Caco-2 (cell line): ENCODE data around the gene PDE6C. TPM values are rescaled to one million over a fixed set of nuclear protein-coding genes. Genes with fewer than 3 reads are reported as not detected.
A peak's percentile ranks its signal among the peaks of the same experiment; 100 is the strongest.

Source experiments
- BruUV-seq: library from RNA; stranded (reverse); fragments of 400-500 nt; replicated peaks from 2 replicates; lab custom pipeline; 2021; lab: Mats Ljungman, UMichigan
- CTCF ChIA-PET: fragments of 300-600 bp; sonication (Branson Sonifier 250); formaldehyde crosslinking; loops from one replicate; lab custom pipeline; 2022; ENCODE audit warnings: antibody characterized with exemption; lab: Charles Lee
- POLR2A ChIA-PET: fragments of 300-600 bp; sonication (Branson Sonifier 250); formaldehyde crosslinking; loops from one replicate; lab custom pipeline; 2022; ENCODE audit warnings: antibody characterized with exemption; lab: Charles Lee
- DNase-seq, 2 experiments: peaks; one replicate each; pipeline versions ENCODE4 v3.0.0 to v3.0.0-alpha.2; 2020 to 2022
- H3K27me3 ChIP-seq: replicated peaks from 2 replicates; pipeline ENCODE4 v1.6.0; 2011; ENCODE audit warnings: low read length; ENCODE audit not compliant: control insufficient read depth, insufficient read depth
- H3K36me3 ChIP-seq: 2 replicates; pipeline ENCODE4 v1.5.1; 2011; ENCODE audit warnings: low read length; ENCODE audit not compliant: control insufficient read depth, insufficient read depth
- H3K4me1 ChIP-seq: fragments of 250-450 bp; sonication (Bioruptor Pico); 2 replicates; pipeline ENCODE4 v1.5.1; 2020; ENCODE audit warnings: mild to moderate bottlenecking
- H3K4me3 ChIP-seq: 2 replicates; pipeline ENCODE4 v1.5.1; 2011; ENCODE audit warnings: low read depth, mild to moderate bottlenecking, control low read depth, low read length
- H3K9me3 ChIP-seq: fragments of 250-450 bp; sonication (Bioruptor Pico); 2 replicates; pipeline ENCODE4 v1.5.1; 2020; ENCODE audit warnings: mild to moderate bottlenecking, moderate library complexity
- H3K27ac Mint-ChIP-seq: one replicate; pipeline ENCODE4 v1.8.0; 2022; ENCODE audit warnings: mixed read lengths; ENCODE audit not compliant: unreplicated experiment
- H3K27me3 Mint-ChIP-seq: one replicate; pipeline ENCODE4 v1.8.0; 2022; ENCODE audit warnings: mixed read lengths; ENCODE audit not compliant: insufficient read depth, unreplicated experiment
- H3K36me3 Mint-ChIP-seq: one replicate; pipeline ENCODE4 v1.8.0; 2022; ENCODE audit warnings: mild to moderate bottlenecking, mixed read lengths; ENCODE audit not compliant: insufficient read depth, unreplicated experiment
- H3K4me1 Mint-ChIP-seq: one replicate; pipeline ENCODE4 v1.8.0; 2022; ENCODE audit warnings: low read depth, mixed read lengths; ENCODE audit not compliant: unreplicated experiment
- H3K4me3 Mint-ChIP-seq: one replicate; pipeline ENCODE4 v1.8.0; 2022; ENCODE audit warnings: mild to moderate bottlenecking, moderate library complexity, mixed read lengths; ENCODE audit not compliant: unreplicated experiment
- H3K9me3 Mint-ChIP-seq: one replicate; pipeline ENCODE4 v1.8.0; 2022; ENCODE audit warnings: mixed read lengths; ENCODE audit not compliant: unreplicated experiment
- CTCF ChIP-seq, 2 experiments: fragments of 200-600 bp in 1 of 2; IDR thresholded peaks; 1 replicate in 1 of 2; 2 replicates in 1 of 2; pipeline versions ENCODE4 v1.5.1 to v1.8.0; 2011 to 2022; ENCODE audit warnings: antibody characterized with exemption in 1 of 2, control low read depth in 1 of 2, inconsistent platforms in 1 of 2, low read depth in 1 of 2, low read length in 1 of 2, mild to moderate bottlenecking in 1 of 2, moderate library complexity in 1 of 2; ENCODE audit not compliant: insufficient read depth in 1 of 2, severe bottlenecking in 1 of 2, unreplicated experiment in 1 of 2
- intact Hi-C: fragments of 100-400 bp; cut with micrococcal nuclease; formaldehyde crosslinking; loops from one replicate; pipeline ENCODE4 v1.10.0; 2022; ENCODE audit not compliant: unreplicated experiment
- total RNA-seq: library from RNA; stranded (reverse); gene quantifications from 2 replicates; pipeline ENCODE4 v1.2.3, GENCODE V29; 2022

Gene PDE6C
- total RNA-seq, 1 experiment from 2014 or later = not detected

GRCh38 chr10:93613126-93613525 is 789 bp downstream of the PDE6C start:
- DNase-seq = no peak
- H3K4me3 ChIP-seq = no peak overlapping the region
- CTCF ChIA-PET = no interaction called here
- H3K4me1 ChIP-seq = no peaks in the 10 kb centered on the region
- no peak for TF ChIP-seq CTCF (IDR thresholded peaks at IDR 0.05; ENCODE audit: insufficient read depth in 1 of 2, low read depth in 1 of 2, low read length in 1 of 2, severe bottlenecking in 1 of 2, unreplicated experiment in 1 of 2)
- Mint-ChIP-seq H3K4me3 (no peak overlapping the region), H3K9me3 (no peaks in the 10 kb centered on the region), H3K4me1 (no peaks in the 10 kb centered on the region), H3K36me3 (no peaks in the 10 kb centered on the region), H3K27ac (no peak overlapping the region), H3K27me3 (no peaks in the 10 kb centered on the region)
- POLR2A ChIA-PET = no interaction called here
- H3K36me3 ChIP-seq = no peaks in the 10 kb centered on the region
- BruUV-seq = no TSS peak
- intact Hi-C loops = no loop called here
- no peaks in the 10 kb centered on the region for H3K9me3 ChIP-seq
- no peaks in the 10 kb centered on the region for H3K27me3 ChIP-seq

GRCh38 chr10:93614101-93614825 is 1.9 kb downstream of the PDE6C start:
- Mint-ChIP-seq H3K27ac (no peak overlapping the region), H3K36me3 (no peaks in the 10 kb centered on the region), H3K9me3 (no peaks in the 10 kb centered on the region), H3K27me3 (no peaks in the 10 kb centered on the region), H3K4me3 (no peak overlapping the region), H3K4me1 (no peaks in the 10 kb centered on the region)
- Histone ChIP-seq H3K4me1 (no peaks in the 10 kb centered on the region), H3K36me3 (no peaks in the 10 kb centered on the region), H3K9me3 (no peaks in the 10 kb centered on the region), H3K4me3 (no peak overlapping the region), H3K27me3 (no peaks in the 10 kb centered on the region)
- no TSS peak for BruUV-seq
- no peak for TF ChIP-seq CTCF (IDR thresholded peaks at IDR 0.05; ENCODE audit: insufficient read depth in 1 of 2, low read depth in 1 of 2, low read length in 1 of 2, severe bottlenecking in 1 of 2, unreplicated experiment in 1 of 2)
- POLR2A ChIA-PET = interaction anchor here (0.6 kb wide), 1 partner anchor 88 kb away, joined by 9 read pairs; no protein-coding TSS in a partner anchor
- intact Hi-C loops = no loop called here
- CTCF ChIA-PET = no interaction called here
- DNase-seq = peak in 1 of 2 experiments; percentile 11

GRCh38 chr10:93615576-93616235 is 3.4 kb downstream of the PDE6C start:
- H3K9me3 ChIP-seq = no peaks in the 10 kb centered on the region
- CTCF ChIA-PET = interaction anchor here (1.0 kb wide), 1 partner anchor 61 kb away, joined by 4 read pairs; no protein-coding TSS in a partner anchor
- no peaks in the 10 kb centered on the region for H3K27me3 Mint-ChIP-seq
- no peaks in the 10 kb centered on the region for H3K4me1 Mint-ChIP-seq
- no peak for TF ChIP-seq CTCF (IDR thresholded peaks at IDR 0.05; ENCODE audit: insufficient read depth in 1 of 2, low read depth in 1 of 2, low read length in 1 of 2, severe bottlenecking in 1 of 2, unreplicated experiment in 1 of 2)
- intact Hi-C loops = no loop called here
- no peaks in the 10 kb centered on the region for H3K36me3 ChIP-seq
- no peaks in the 10 kb centered on the region for H3K36me3 Mint-ChIP-seq
- no peak overlapping the region for H3K4me3 Mint-ChIP-seq
- POLR2A ChIA-PET = no interaction called here
- no peaks in the 10 kb centered on the region for H3K9me3 Mint-ChIP-seq
- H3K27me3 ChIP-seq = no peaks in the 10 kb centered on the region
- H3K4me3 ChIP-seq = no peak overlapping the region
- no peak for DNase-seq
- H3K27ac Mint-ChIP-seq = no peak overlapping the region
- H3K4me1 ChIP-seq = no peaks in the 10 kb centered on the region
- no TSS peak for BruUV-seq
